Naive thymus-derived CD4-positive, alpha-beta T cell (primary cell): ENCODE results near the gene KLHL4. TPM values are rescaled to one million over a fixed set of nuclear protein-coding genes. Genes with fewer than 3 reads are reported as not detected.

Experiments
- ATAC-seq: fragments of 150-1000 bp; cut with Tn5 transposase; 2 replicates; pipeline ENCODE4 v1.10.0; 2021; ENCODE audit warnings: mild to moderate bottlenecking, moderate library complexity
- CTCF ChIA-PET: fragments of 350-600 bp; sonication (Branson Sonifier 250); formaldehyde crosslinking; loops from one replicate; lab custom pipeline; 2021; ENCODE audit warnings: antibody characterized with exemption; lab: Charles Lee
- POLR2A ChIA-PET: fragments of 350-600 bp; sonication (Branson Sonifier 250); formaldehyde crosslinking; loops from one replicate; lab custom pipeline; 2021; ENCODE audit warnings: antibody characterized with exemption, inconsistent platforms; lab: Charles Lee
- DNase-seq, 9 donors: peaks; one replicate each; pipeline versions ENCODE4 v3.0.0 to v3.0.0-alpha.2; 2020 to 2022; ENCODE audit warnings: mixed read lengths in 1 of 9
- H3K27ac ChIP-seq: one replicate; pipeline ENCODE4 v1.7.0; 2013; ENCODE audit warnings: mild to moderate bottlenecking, low read depth, low read length, moderate library complexity
- H3K27me3 ChIP-seq, 2 donors: one replicate each; pipeline ENCODE4 v1.7.0; 2013; ENCODE audit warnings: low read length in 2 of 2, mild to moderate bottlenecking in 2 of 2, moderate library complexity in 2 of 2; ENCODE audit not compliant: control insufficient read depth in 2 of 2, insufficient read depth in 2 of 2
- H3K36me3 ChIP-seq, 3 experiments: 1 replicate in 2 of 3; 2 replicates in 1 of 3; pipeline ENCODE4 v1.7.0; 2013; ENCODE audit warnings: low read length in 3 of 3, mild to moderate bottlenecking in 3 of 3, moderate library complexity in 1 of 3; ENCODE audit not compliant: insufficient read depth in 3 of 3, control insufficient read depth in 2 of 3
- H3K4me1 ChIP-seq, 2 donors: one replicate each; pipeline ENCODE4 v1.7.0; 2013; ENCODE audit warnings: low read length in 2 of 2, mild to moderate bottlenecking in 2 of 2, moderate library complexity in 1 of 2; ENCODE audit not compliant: control insufficient read depth in 2 of 2, insufficient read depth in 2 of 2
- H3K4me3 ChIP-seq: 2 replicates; pipeline ENCODE4 v1.7.0; 2013; ENCODE audit warnings: mild to moderate bottlenecking, low read length
- H3K9me3 ChIP-seq, 3 experiments: 1 replicate in 2 of 3; 2 replicates in 1 of 3; pipeline ENCODE4 v1.7.0; 2013; ENCODE audit warnings: low read length in 3 of 3; ENCODE audit not compliant: control insufficient read depth in 2 of 3
- H3K27ac Mint-ChIP-seq, 9 donors: one replicate each; pipeline ENCODE4 v1.8.0; 2020 to 2022; ENCODE audit warnings: mixed read lengths in 9 of 9, mild to moderate bottlenecking in 8 of 9, moderate library complexity in 5 of 9, inconsistent platforms in 2 of 9
- H3K27me3 Mint-ChIP-seq, 5 donors: one replicate each; pipeline ENCODE4 v1.8.0; 2021 to 2022; ENCODE audit warnings: mixed read lengths in 5 of 5, mild to moderate bottlenecking in 1 of 5
- H3K36me3 Mint-ChIP-seq, 5 donors: one replicate each; pipeline ENCODE4 v1.8.0; 2020 to 2022; ENCODE audit warnings: mixed read lengths in 5 of 5, mild to moderate bottlenecking in 3 of 5, inconsistent platforms in 1 of 5
- H3K4me1 Mint-ChIP-seq, 7 donors: one replicate each; pipeline ENCODE4 v1.8.0; 2020 to 2022; ENCODE audit warnings: mixed read lengths in 7 of 7, mild to moderate bottlenecking in 3 of 7, inconsistent platforms in 1 of 7
- H3K4me3 Mint-ChIP-seq, 10 donors: one replicate each; pipeline ENCODE4 v1.8.0; 2020 to 2022; ENCODE audit warnings: mild to moderate bottlenecking in 10 of 10, mixed read lengths in 10 of 10, moderate library complexity in 6 of 10, inconsistent platforms in 2 of 10
- H3K9me3 Mint-ChIP-seq, 11 donors: one replicate each; pipeline ENCODE4 v1.8.0; 2020 to 2022; ENCODE audit warnings: mixed read lengths in 11 of 11, mild to moderate bottlenecking in 4 of 11, inconsistent platforms in 1 of 11, moderate library complexity in 1 of 11
- intact Hi-C, 2 donors: fragments of 100-400 bp; cut with micrococcal nuclease; formaldehyde crosslinking; loops; one replicate each; pipeline ENCODE4 v1.15.1; 2023
- polyA plus RNA-seq, 2 donors: library from polyadenylated mRNA; unstranded; fragments of 300-500 nt; fragmentation: Illumina TruSeq; gene quantifications; one replicate each; pipeline ENCODE4 v1.2.3, GENCODE V29; 2021
- total RNA-seq, 6 experiments: library from RNA in 5 of 6; stranded (reverse) in 5 of 6; gene quantifications; 1 replicate in 5 of 6; 2 replicates in 1 of 6; pipeline ENCODE4 v1.2.3 and lab custom pipeline; 2021 to 2026

The KLHL4 gene
- total and polyA plus RNA-seq, 7 experiments from 2014 or later = 0.02 TPM; not detected in 6

- no peak for DNase-seq
- H3K9me3 ChIP-seq = no peaks in the 10 kb centered on the region
- Mint-ChIP-seq H3K9me3 (peaks cover 0 to 5% (median 0%) of the 10 kb centered on the region in 11 donors), H3K36me3 (no peaks in the 10 kb centered on the region), H3K4me1 (no peaks in the 10 kb centered on the region), H3K4me3 (no peak overlapping the region), H3K27me3 (no peaks in the 10 kb centered on the region), H3K27ac (no peak overlapping the region)
- CTCF ChIA-PET = no interaction called here
- intact Hi-C loops = no loop called here
- no peaks in the 10 kb centered on the region for H3K4me1 ChIP-seq
- H3K27me3 ChIP-seq = no peaks in the 10 kb centered on the region
- H3K4me3 ChIP-seq = no peak overlapping the region
- no peak overlapping the region for H3K27ac ChIP-seq
- no peaks in the 10 kb centered on the region for H3K36me3 ChIP-seq
- POLR2A ChIA-PET = no interaction called here
- no peak for ATAC-seq
Measured at GRCh38 chrX:87578978-87579377, 61.4 kb downstream of the KLHL4 start.

- no peak for ATAC-seq
- POLR2A ChIA-PET = no interaction called here
- H3K27ac Mint-ChIP-seq = no peak overlapping the region
Measured at GRCh38 chrX:87580862-87581261, 63.3 kb downstream of the KLHL4 start.

GRCh38 chrX:87582453-87582852 lies 64.9 kb downstream of the KLHL4 start:
- no peaks in the 10 kb centered on the region for H3K27me3 Mint-ChIP-seq
- no peaks in the 10 kb centered on the region for H3K9me3 ChIP-seq
- CTCF ChIA-PET = no interaction called here
- H3K4me3 Mint-ChIP-seq = no peak overlapping the region
- no peak for ATAC-seq
- intact Hi-C loops = no loop called here
- no peak for DNase-seq
- POLR2A ChIA-PET = no interaction called here
- H3K9me3 Mint-ChIP-seq = peaks cover 0 to 2% (median 0%) of the 10 kb centered on the region in 11 donors
- no peaks in the 10 kb centered on the region for H3K4me1 Mint-ChIP-seq
- no peaks in the 10 kb centered on the region for H3K36me3 Mint-ChIP-seq
- H3K27ac ChIP-seq = no peak overlapping the region
- H3K4me3 ChIP-seq = no peak overlapping the region
- no peak overlapping the region for H3K27ac Mint-ChIP-seq
- no peaks in the 10 kb centered on the region for H3K36me3 ChIP-seq
- H3K27me3 ChIP-seq = no peaks in the 10 kb centered on the region
- no peaks in the 10 kb centered on the region for H3K4me1 ChIP-seq

More at GRCh38 chrX:87580862-87581261, 63.3 kb downstream of the KLHL4 start:
- H3K4me1 ChIP-seq = no peaks in the 10 kb centered on the region
- intact Hi-C loops = no loop called here
- H3K9me3 ChIP-seq = no peaks in the 10 kb centered on the region
- no peak overlapping the region for H3K4me3 Mint-ChIP-seq
- CTCF ChIA-PET = no interaction called here
- no peaks in the 10 kb centered on the region for H3K27me3 Mint-ChIP-seq
- no peak overlapping the region for H3K27ac ChIP-seq
- H3K36me3 ChIP-seq = no peaks in the 10 kb centered on the region
- no peaks in the 10 kb centered on the region for H3K36me3 Mint-ChIP-seq
- no peaks in the 10 kb centered on the region for H3K27me3 ChIP-seq
- H3K4me3 ChIP-seq = no peak overlapping the region
- peaks cover 0 to 2% (median 0%) of the 10 kb centered on the region in 11 donors for H3K9me3 Mint-ChIP-seq
- no peak for DNase-seq
- no peaks in the 10 kb centered on the region for H3K4me1 Mint-ChIP-seq

GRCh38 chrX:87583679-87584078 lies 66.1 kb downstream of the KLHL4 start:
- Mint-ChIP-seq H3K4me1 (no peaks in the 10 kb centered on the region), H3K9me3 (peaks cover 0 to 4% (median 0%) of the 10 kb centered on the region in 11 donors), H3K27me3 (no peaks in the 10 kb centered on the region), H3K36me3 (no peaks in the 10 kb centered on the region), H3K27ac (no peak overlapping the region), H3K4me3 (no peak overlapping the region)
- POLR2A ChIA-PET = no interaction called here
- CTCF ChIA-PET = no interaction called here
- Histone ChIP-seq H3K27ac (no peak overlapping the region), H3K9me3 (no peaks in the 10 kb centered on the region), H3K4me1 (no peaks in the 10 kb centered on the region), H3K36me3 (no peaks in the 10 kb centered on the region), H3K27me3 (no peaks in the 10 kb centered on the region), H3K4me3 (no peak overlapping the region)
- ATAC-seq = no peak
- intact Hi-C loops = no loop called here
- no peak for DNase-seq

GRCh38 chrX:87616371-87616770 lies 98.8 kb downstream of the KLHL4 start:
- Mint-ChIP-seq H3K36me3 (no peaks in the 10 kb centered on the region), H3K4me1 (no peaks in the 10 kb centered on the region), H3K27me3 (no peaks in the 10 kb centered on the region), H3K27ac (no peak overlapping the region), H3K4me3 (no peak overlapping the region), H3K9me3 (no peaks in the 10 kb centered on the region)
- Histone ChIP-seq H3K36me3 (no peaks in the 10 kb centered on the region), H3K4me3 (no peak overlapping the region), H3K27me3 (no peaks in the 10 kb centered on the region), H3K9me3 (no peaks in the 10 kb centered on the region), H3K27ac (no peak overlapping the region), H3K4me1 (no peaks in the 10 kb centered on the region)
- intact Hi-C loops = no loop called here
- ChIA-PET CTCF (no interaction called here), POLR2A (no interaction called here)
- DNase-seq (no peak), ATAC-seq (no peak)

GRCh38 chrX:87621697-87622096 lies 104.1 kb downstream of the KLHL4 start:
- ChIA-PET POLR2A (no interaction called here), CTCF (no interaction called here)
- Histone ChIP-seq H3K27me3 (no peaks in the 10 kb centered on the region), H3K27ac (no peak overlapping the region), H3K36me3 (no peaks in the 10 kb centered on the region), H3K4me1 (no peaks in the 10 kb centered on the region), H3K4me3 (no peak overlapping the region), H3K9me3 (no peaks in the 10 kb centered on the region)
- H3K9me3 Mint-ChIP-seq = peaks cover 0 to 1% (median 0%) of the 10 kb centered on the region in 11 donors
- DNase-seq (no peak), ATAC-seq (no peak)
- H3K36me3 Mint-ChIP-seq = no peaks in the 10 kb centered on the region
- H3K4me1 Mint-ChIP-seq = no peaks in the 10 kb centered on the region
- no peak overlapping the region for H3K27ac Mint-ChIP-seq
- H3K27me3 Mint-ChIP-seq = no peaks in the 10 kb centered on the region
- intact Hi-C loops = no loop called here
- no peak overlapping the region for H3K4me3 Mint-ChIP-seq

- Histone ChIP-seq H3K4me1 (no peaks in the 10 kb centered on the region), H3K4me3 (no peak overlapping the region), H3K36me3 (no peaks in the 10 kb centered on the region), H3K9me3 (no peaks in the 10 kb centered on the region), H3K27me3 (no peaks in the 10 kb centered on the region), H3K27ac (no peak overlapping the region)
- peaks cover 0 to 6% (median 0%) of the 10 kb centered on the region in 11 donors for H3K9me3 Mint-ChIP-seq
- no peaks in the 10 kb centered on the region for H3K27me3 Mint-ChIP-seq
- DNase-seq (no peak), ATAC-seq (no peak)
- no peak overlapping the region for H3K4me3 Mint-ChIP-seq
- H3K36me3 Mint-ChIP-seq = no peaks in the 10 kb centered on the region
- intact Hi-C loops = no loop called here
- ChIA-PET POLR2A (no interaction called here), CTCF (no interaction called here)
- no peaks in the 10 kb centered on the region for H3K4me1 Mint-ChIP-seq
- no peak overlapping the region for H3K27ac Mint-ChIP-seq
Measured at GRCh38 chrX:87626996-87627395, 109.4 kb downstream of the KLHL4 start.
